ENCODE results near the gene DNAJB4. TPM values are rescaled to one million over a fixed set of nuclear protein-coding genes. Genes with fewer than 3 reads are reported as not detected.

Gene DNAJB4
- total and polyA plus RNA-seq, 2 of the 13 experiments (the other 11 are each of a cell fraction or from before 2014, with no cell fraction given): 4.4 to 18.6 TPM

DNA sequence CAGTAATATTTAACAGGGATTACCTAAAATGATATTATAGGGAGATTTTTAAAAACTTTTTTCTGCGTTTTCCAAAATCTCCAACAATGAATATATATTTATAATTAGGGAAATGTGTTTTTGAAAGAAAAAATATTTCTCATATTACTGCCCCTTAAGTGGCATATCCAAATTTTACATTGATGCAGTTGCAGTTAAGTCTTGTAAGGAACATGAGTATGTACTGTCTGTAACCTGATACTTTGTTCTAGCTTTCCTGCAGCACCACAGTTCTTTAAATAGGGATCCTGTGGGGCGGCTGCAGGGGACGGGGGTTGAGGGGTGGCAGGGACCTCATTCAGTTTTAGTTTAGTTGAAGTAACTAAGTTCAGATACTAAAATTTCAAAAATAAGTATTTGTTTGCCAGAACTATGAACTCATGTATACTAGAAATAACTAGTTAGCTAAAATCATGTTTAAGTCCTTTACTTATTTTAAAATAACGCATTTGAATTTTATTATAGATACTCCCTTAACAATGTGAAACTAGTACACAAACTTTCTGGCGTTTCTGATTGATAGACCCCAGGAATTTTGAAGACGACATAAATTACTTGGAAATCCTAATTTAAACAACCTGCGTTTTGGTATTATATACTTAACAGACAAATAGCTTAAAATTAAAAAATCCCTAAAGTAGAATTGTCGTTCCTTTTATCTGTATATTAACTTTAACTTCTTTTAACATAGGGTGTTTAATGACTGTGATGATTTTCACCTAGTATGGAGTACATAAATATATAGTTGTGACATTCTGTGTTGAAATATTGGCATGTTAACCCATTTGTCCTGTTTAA is 639 bp upstream of the DNAJB4 start (continued):
- TF ChIP-seq, protein P1, sequence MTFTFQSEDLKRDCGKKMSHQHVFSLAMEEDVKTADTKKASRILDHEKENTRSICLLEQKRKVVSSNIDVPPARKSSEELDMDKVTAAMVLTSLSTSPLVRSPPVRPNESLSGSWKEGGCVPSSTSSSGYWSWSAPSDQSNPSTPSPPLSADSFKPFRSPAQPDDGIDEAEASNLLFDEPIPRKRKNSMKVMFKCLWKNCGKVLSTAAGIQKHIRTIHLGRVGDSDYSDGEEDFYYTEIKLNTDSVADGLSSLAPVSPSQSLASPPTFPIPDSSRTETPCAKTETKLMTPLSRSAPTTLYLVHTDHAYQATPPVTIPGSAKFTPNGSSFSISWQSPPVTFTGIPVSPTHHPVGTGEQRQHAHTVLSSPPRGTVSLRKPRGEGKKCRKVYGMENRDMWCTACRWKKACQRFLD (CRISPR knock-in tag; IDR thresholded peaks at IDR 0.05; ENCODE audit: borderline replicate concordance): no peak
- peak in 1 of 2 experiments; percentile 8; a peak in 1 of 4 replicates for TF ChIP-seq KLF16 (CRISPR knock-in tag; IDR thresholded peaks at IDR 0.05)
- TF ChIP-seq, protein P2, sequence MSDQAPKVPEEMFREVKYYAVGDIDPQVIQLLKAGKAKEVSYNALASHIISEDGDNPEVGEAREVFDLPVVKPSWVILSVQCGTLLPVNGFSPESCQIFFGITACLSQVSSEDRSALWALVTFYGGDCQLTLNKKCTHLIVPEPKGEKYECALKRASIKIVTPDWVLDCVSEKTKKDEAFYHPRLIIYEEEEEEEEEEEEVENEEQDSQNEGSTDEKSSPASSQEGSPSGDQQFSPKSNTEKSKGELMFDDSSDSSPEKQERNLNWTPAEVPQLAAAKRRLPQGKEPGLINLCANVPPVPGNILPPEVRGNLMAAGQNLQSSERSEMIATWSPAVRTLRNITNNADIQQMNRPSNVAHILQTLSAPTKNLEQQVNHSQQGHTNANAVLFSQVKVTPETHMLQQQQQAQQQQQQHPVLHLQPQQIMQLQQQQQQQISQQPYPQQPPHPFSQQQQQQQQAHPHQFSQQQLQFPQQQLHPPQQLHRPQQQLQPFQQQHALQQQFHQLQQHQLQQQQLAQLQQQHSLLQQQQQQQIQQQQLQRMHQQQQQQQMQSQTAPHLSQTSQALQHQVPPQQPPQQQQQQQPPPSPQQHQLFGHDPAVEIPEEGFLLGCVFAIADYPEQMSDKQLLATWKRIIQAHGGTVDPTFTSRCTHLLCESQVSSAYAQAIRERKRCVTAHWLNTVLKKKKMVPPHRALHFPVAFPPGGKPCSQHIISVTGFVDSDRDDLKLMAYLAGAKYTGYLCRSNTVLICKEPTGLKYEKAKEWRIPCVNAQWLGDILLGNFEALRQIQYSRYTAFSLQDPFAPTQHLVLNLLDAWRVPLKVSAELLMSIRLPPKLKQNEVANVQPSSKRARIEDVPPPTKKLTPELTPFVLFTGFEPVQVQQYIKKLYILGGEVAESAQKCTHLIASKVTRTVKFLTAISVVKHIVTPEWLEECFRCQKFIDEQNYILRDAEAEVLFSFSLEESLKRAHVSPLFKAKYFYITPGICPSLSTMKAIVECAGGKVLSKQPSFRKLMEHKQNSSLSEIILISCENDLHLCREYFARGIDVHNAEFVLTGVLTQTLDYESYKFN (CRISPR knock-in tag; conservative IDR thresholded peaks at IDR 0.05): no peak; the same call in 1 of the 2 replicates
- no peak; the same call in 1 of the 2 replicates for TF ChIP-seq ZKSCAN1 (IDR thresholded peaks at IDR 0.05; ENCODE audit: low read length)
- no peak for TF ChIP-seq KLF12 (CRISPR knock-in tag; IDR thresholded peaks at IDR 0.05; ENCODE audit: borderline replicate concordance)
- TF ChIP-seq NFYC (CRISPR knock-in tag; IDR thresholded peaks at IDR 0.05): no peak
- peak; percentile 50; the same call in 1 of the 2 replicates for TF ChIP-seq KAT8 (CRISPR knock-in tag; IDR thresholded peaks at IDR 0.05)
- no peak for TF ChIP-seq SALL1 (CRISPR knock-in tag; IDR thresholded peaks at IDR 0.05)
- no peak for TF ChIP-seq THAP8 (CRISPR knock-in tag; IDR thresholded peaks at IDR 0.05; ENCODE audit: borderline replicate concordance)
- TF ChIP-seq CCDC6 (CRISPR knock-in tag; IDR thresholded peaks at IDR 0.05): no peak
- no peak for TF ChIP-seq NR1H2 (CRISPR knock-in tag; IDR thresholded peaks at IDR 0.05; ENCODE audit: borderline replicate concordance, low read depth)
- no peak for TF ChIP-seq ATAD3A (CRISPR knock-in tag; IDR thresholded peaks at IDR 0.05)
- TF ChIP-seq, protein P3, sequence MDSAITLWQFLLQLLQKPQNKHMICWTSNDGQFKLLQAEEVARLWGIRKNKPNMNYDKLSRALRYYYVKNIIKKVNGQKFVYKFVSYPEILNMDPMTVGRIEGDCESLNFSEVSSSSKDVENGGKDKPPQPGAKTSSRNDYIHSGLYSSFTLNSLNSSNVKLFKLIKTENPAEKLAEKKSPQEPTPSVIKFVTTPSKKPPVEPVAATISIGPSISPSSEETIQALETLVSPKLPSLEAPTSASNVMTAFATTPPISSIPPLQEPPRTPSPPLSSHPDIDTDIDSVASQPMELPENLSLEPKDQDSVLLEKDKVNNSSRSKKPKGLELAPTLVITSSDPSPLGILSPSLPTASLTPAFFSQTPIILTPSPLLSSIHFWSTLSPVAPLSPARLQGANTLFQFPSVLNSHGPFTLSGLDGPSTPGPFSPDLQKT (CRISPR knock-in tag; IDR thresholded peaks at IDR 0.05; ENCODE audit: borderline replicate concordance): no peak
- TF ChIP-seq HNRNPUL1 (IDR thresholded peaks at IDR 0.05; ENCODE audit: low read depth, low read length): no peak
- TF ChIP-seq, protein P4, sequence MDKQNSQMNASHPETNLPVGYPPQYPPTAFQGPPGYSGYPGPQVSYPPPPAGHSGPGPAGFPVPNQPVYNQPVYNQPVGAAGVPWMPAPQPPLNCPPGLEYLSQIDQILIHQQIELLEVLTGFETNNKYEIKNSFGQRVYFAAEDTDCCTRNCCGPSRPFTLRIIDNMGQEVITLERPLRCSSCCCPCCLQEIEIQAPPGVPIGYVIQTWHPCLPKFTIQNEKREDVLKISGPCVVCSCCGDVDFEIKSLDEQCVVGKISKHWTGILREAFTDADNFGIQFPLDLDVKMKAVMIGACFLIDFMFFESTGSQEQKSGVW (CRISPR knock-in tag; IDR thresholded peaks at IDR 0.05; ENCODE audit: borderline replicate concordance): no peak
- no peak for TF ChIP-seq ZNF24 (IDR thresholded peaks at IDR 0.05)
- no peak for TF ChIP-seq ZNF777 (CRISPR knock-in tag; IDR thresholded peaks at IDR 0.05)
- TF ChIP-seq GATAD2A (CRISPR knock-in tag; IDR thresholded peaks at IDR 0.05): peak; percentile 15; the same call in 1 of the 2 replicates
- TF ChIP-seq NR3C1 (CRISPR knock-in tag; IDR thresholded peaks at IDR 0.05): no peak
- no peak for TF ChIP-seq ZNF276 (CRISPR knock-in tag; IDR thresholded peaks at IDR 0.05; ENCODE audit: low read depth)
